Cortex of kidney (tissue), 1 donor: ENCODE data around the gene TMEM161A.
"Not testable (repeated sequence)": the region's sequence is repeated elsewhere in the genome, so short reads cannot be mapped to it uniquely, and the experiment has no call there.

ENCODE experiments used
- DNase-seq: peaks from one replicate; lab custom pipeline; 2025; lab: John Stamatoyannopoulos, UW

Gene TMEM161A

GRCh38 chr19:19138109-19138981 is at the start of gene TMEM161A:
Gene TMEM161A (minus strand): TSS chr19:19138478. CDS start chr19:19138428, 50 bp downstream.
- DNase-seq = no peak

- DNase-seq = no peak
Observed at GRCh38 chr19:19186742-19187141, 48.5 kb upstream of the TMEM161A start.

GRCh38 chr19:19185853-19186740 is 47.8 kb upstream of the TMEM161A start:
- DNase-seq = no peak

- DNase-seq = no peak
Observed at GRCh38 chr19:19181488-19181998, 43.3 kb upstream of the TMEM161A start.

- no peak for DNase-seq
Observed at GRCh38 chr19:19179548-19180441, 41.5 kb upstream of the TMEM161A start.

GRCh38 chr19:19176950-19177349 is 38.7 kb upstream of the TMEM161A start:
- DNase-seq = no peak

GRCh38 chr19:19173243-19173642 is 35.0 kb upstream of the TMEM161A start:
- not testable (repeated sequence) for DNase-seq

- no peak for DNase-seq
Observed at GRCh38 chr19:19171821-19172532, 33.7 kb upstream of the TMEM161A start.

GRCh38 chr19:19170873-19171672 is 32.8 kb upstream of the TMEM161A start:
- DNase-seq = no peak

- no peak for DNase-seq
Observed at GRCh38 chr19:19170053-19170872, 32.0 kb upstream of the TMEM161A start, which contains the start of gene MEF2B. Gene MEF2B (minus strand): TSS chr19:19170263. CDS start chr19:19150735, 19,528 bp downstream.

- no peak for DNase-seq
Observed at GRCh38 chr19:19169236-19170052, 31.2 kb upstream of the TMEM161A start.

GRCh38 chr19:19167612-19168011 is 29.3 kb upstream of the TMEM161A start:
- no peak for DNase-seq

GRCh38 chr19:19165396-19165795 is 27.1 kb upstream of the TMEM161A start:
- DNase-seq = no peak

- DNase-seq = no peak
Observed at GRCh38 chr19:19162495-19162894, 24.2 kb upstream of the TMEM161A start.

GRCh38 chr19:19160461-19161035 is 22.3 kb upstream of the TMEM161A start:
- DNase-seq = no peak

GRCh38 chr19:19159534-19159933 is 21.3 kb upstream of the TMEM161A start:
- DNase-seq = no peak

- no peak for DNase-seq
Observed at GRCh38 chr19:19157808-19158207, 19.5 kb upstream of the TMEM161A start.
